B cell (primary cell): ENCODE measurements around the gene SAFB. TPM values are rescaled to one million over a fixed set of nuclear protein-coding genes. Genes with fewer than 3 reads are reported as not detected.

ENCODE experiments used
- ATAC-seq: fragments of 200-7000 bp; cut with Tn5 transposase; one replicate; pipeline ENCODE4 v1.10.0; 2021; ENCODE audit warnings: low read depth, mild to moderate bottlenecking, moderate number of reproducible peaks, moderate library complexity
- CTCF ChIA-PET: fragments of 350-600 bp; sonication (Branson Sonifier 250); formaldehyde crosslinking; loops from one replicate; lab custom pipeline; 2021; ENCODE audit warnings: antibody characterized with exemption, inconsistent platforms; lab: Charles Lee
- POLR2A ChIA-PET: fragments of 350-600 bp; sonication (Branson Sonifier 250); formaldehyde crosslinking; loops from one replicate; lab custom pipeline; 2021; ENCODE audit warnings: antibody characterized with exemption; lab: Charles Lee
- DNase-seq: peaks from one replicate; pipeline ENCODE4 v3.0.0; 2013
- H2AFZ ChIP-seq: 2 replicates; pipeline ENCODE4 v1.6.1; 2012; ENCODE audit warnings: mild to moderate bottlenecking, low read depth, low read length; ENCODE audit not compliant: insufficient read depth, poor library complexity, severe bottlenecking
- H3K27ac ChIP-seq, 2 donors: 1 replicate in 1 of 2; 2 replicates in 1 of 2; pipeline ENCODE4 v1.5.1; 2012 to 2013; ENCODE audit warnings: low read length in 2 of 2, mild to moderate bottlenecking in 2 of 2, moderate library complexity in 1 of 2
- H3K27me3 ChIP-seq, 4 experiments: fragments of 200-600 bp in 1 of 4; sonication (generic) in 1 of 4; replicated peaks in 1 of 4; 1 replicate in 2 of 4; 2 replicates in 2 of 4; pipeline versions ENCODE4 v1.6.1 to v1.7.0; 2013 to 2016; ENCODE audit warnings: low read length in 3 of 4, mild to moderate bottlenecking in 2 of 4, mixed read lengths in 1 of 4, moderate library complexity in 1 of 4; ENCODE audit not compliant: insufficient read depth in 4 of 4, control insufficient read depth in 3 of 4; ENCODE audit errors: control extremely low read depth in 1 of 4
- H3K36me3 ChIP-seq, 2 experiments: replicated peaks in 1 of 2; 1 replicate in 1 of 2; 2 replicates in 1 of 2; pipeline versions ENCODE4 v1.6.1 to v1.7.1; 2013; ENCODE audit warnings: low read length in 1 of 2; ENCODE audit not compliant: insufficient read depth in 2 of 2, control insufficient read depth in 1 of 2; ENCODE audit errors: control extremely low read depth in 1 of 2, extremely low read depth in 1 of 2
- H3K4me1 ChIP-seq, 2 donors: fragments of 200-600 bp in 1 of 2; sonication (generic) in 1 of 2; 1 replicate in 1 of 2; 2 replicates in 1 of 2; pipeline versions ENCODE4 v1.5.1 to v1.6.1; 2013 to 2017; ENCODE audit warnings: low read length in 2 of 2; ENCODE audit not compliant: control insufficient read depth in 2 of 2, insufficient read depth in 2 of 2
- H3K4me2 ChIP-seq: replicated peaks from 2 replicates; pipeline ENCODE3; 2012; ENCODE audit warnings: mild to moderate bottlenecking, low read depth, low read length; ENCODE audit not compliant: poor library complexity, severe bottlenecking
- H3K4me3 ChIP-seq, 5 experiments: fragments of 200-600 bp in 1 of 5; sonication (generic) in 1 of 5; 1 replicate in 3 of 5; 2 replicates in 2 of 5; pipeline versions ENCODE4 v1.5.1 to v1.7.0; 2011 to 2016; ENCODE audit warnings: low read length in 4 of 5, mild to moderate bottlenecking in 4 of 5, low read depth in 2 of 5, control low read depth in 1 of 5, moderate library complexity in 1 of 5; ENCODE audit not compliant: insufficient read depth in 1 of 5; ENCODE audit errors: control extremely low read depth in 1 of 5, extremely low read depth in 1 of 5
- H3K79me2 ChIP-seq: fragments of 200-600 bp; sonication (generic); one replicate; pipeline ENCODE4 v1.6.0; 2016; ENCODE audit warnings: low read length; ENCODE audit not compliant: control insufficient read depth, insufficient read depth
- H3K9ac ChIP-seq: fragments of 200-600 bp; sonication (generic); 2 replicates; pipeline ENCODE4 v1.6.1; 2017; ENCODE audit warnings: mild to moderate bottlenecking, low read length, moderate library complexity
- H3K9me3 ChIP-seq, 3 donors: one replicate each; pipeline versions ENCODE4 v1.6.1 to v1.7.1; 2013; ENCODE audit warnings: low read length in 2 of 3; ENCODE audit not compliant: control insufficient read depth in 2 of 3, insufficient read depth in 1 of 3; ENCODE audit errors: control extremely low read depth in 1 of 3
- H4K20me1 ChIP-seq: 2 replicates; pipeline ENCODE4 v1.6.0; 2012; ENCODE audit warnings: mild to moderate bottlenecking, low read length; ENCODE audit not compliant: insufficient read depth, control insufficient read depth, poor library complexity, severe bottlenecking
- H3K27ac Mint-ChIP-seq: one replicate; pipeline ENCODE4 v1.8.0; 2021; ENCODE audit warnings: mixed read lengths
- H3K27me3 Mint-ChIP-seq: one replicate; pipeline ENCODE4 v1.8.0; 2021; ENCODE audit warnings: mixed read lengths
- H3K4me1 Mint-ChIP-seq: one replicate; pipeline ENCODE4 v1.8.0; 2021; ENCODE audit warnings: mixed read lengths
- H3K4me3 Mint-ChIP-seq: one replicate; pipeline ENCODE4 v1.8.0; 2021; ENCODE audit warnings: mixed read lengths
- H3K9me3 Mint-ChIP-seq: one replicate; pipeline ENCODE4 v1.8.0; 2022; ENCODE audit warnings: mixed read lengths; ENCODE audit not compliant: insufficient read depth
- CTCF ChIP-seq: fragments of 200-600 bp; IDR thresholded peaks from one replicate; pipeline ENCODE4 v1.8.0; 2022; ENCODE audit warnings: antibody characterized with exemption, mild to moderate bottlenecking
- EZH2 ChIP-seq: IDR thresholded peaks from 2 replicates; pipeline ENCODE4 v1.6.1; 2012; ENCODE audit warnings: borderline replicate concordance, low read depth, mild to moderate bottlenecking, moderate library complexity, low read length; ENCODE audit not compliant: insufficient read depth, poor library complexity, severe bottlenecking
- WGBS: methylation state at CpG from one replicate; pipeline ENCODE4 v1.1.5; 2013; ENCODE audit warnings: missing lambda C conversion rate; ENCODE audit not compliant: insufficient coverage; 5-methylcytosine and 5-hydroxymethylcytosine counted together
- intact Hi-C: fragments of 100-400 bp; cut with micrococcal nuclease; formaldehyde crosslinking; loops from one replicate; pipeline ENCODE4 v1.10.0; 2022
- polyA plus RNA-seq: library from polyadenylated mRNA; depleted of rRNA; stranded (reverse); fragments of >200 nt; gene quantifications from 2 replicates; pipeline ENCODE4 v1.2.3, GENCODE V29; 2012
- total RNA-seq, 2 donors: library from RNA; stranded (reverse); fragments of 120-200 nt in 1 of 2; gene quantifications; 1 replicate in 1 of 2; 2 replicates in 1 of 2; pipeline versions ENCODE4 v1.2.3 to v1.2.4, GENCODE V29; 2013 to 2022

Gene SAFB
- total and polyA plus RNA-seq, 2 donors (not counting 1 experiment from before 2014, with no cell fraction given): 91.0 to 221 TPM

GRCh38 chr19:5705552-5705951 is 82.7 kb downstream of the SAFB start:
- no peaks in the 10 kb centered on the region for H3K4me1 ChIP-seq
- no peaks in the 10 kb centered on the region for H3K27me3 ChIP-seq
- no peak overlapping the region for H3K27ac Mint-ChIP-seq
- H3K4me1 Mint-ChIP-seq: no peaks in the 10 kb centered on the region
- 92% methylated on average over 16 of the region's 16 CpGs for WGBS
- CTCF ChIA-PET: no interaction called here
- H3K27me3 Mint-ChIP-seq: no peaks in the 10 kb centered on the region
- DNase-seq (no peak), ATAC-seq (no peak)
- H3K79me2 ChIP-seq: peaks cover 11% of the 10 kb centered on the region
- peaks cover 0 to 52% of the 10 kb centered on the region in 2 experiments for H3K36me3 ChIP-seq
- no peak overlapping the region for H3K9ac ChIP-seq
- H3K9me3 Mint-ChIP-seq: no peaks in the 10 kb centered on the region
- H4K20me1 ChIP-seq: peaks cover 8% of the 10 kb centered on the region
- H2AFZ ChIP-seq: no peak overlapping the region
- H3K9me3 ChIP-seq: peaks cover 0 to 2% (median 0%) of the 10 kb centered on the region in 3 donors
- H3K4me3 ChIP-seq: no peak overlapping the region
- POLR2A ChIA-PET: no interaction called here
- H3K4me2 ChIP-seq: no peak overlapping the region
- H3K4me3 Mint-ChIP-seq: no peak overlapping the region
- no peak overlapping the region for H3K27ac ChIP-seq
- TF ChIP-seq CTCF (no peak), EZH2 (no peak)
- intact Hi-C loops: no loop called here

- WGBS: 97% methylated on average over 35 of the region's 35 CpGs
- no peaks in the 10 kb centered on the region for H3K4me1 ChIP-seq
- no peaks in the 10 kb centered on the region for H3K27me3 ChIP-seq
- no peak overlapping the region for H3K9ac ChIP-seq
- H3K4me2 ChIP-seq: no peak overlapping the region
- Mint-ChIP-seq H3K4me3 (no peak overlapping the region), H3K27me3 (no peaks in the 10 kb centered on the region), H3K27ac (no peak overlapping the region), H3K4me1 (no peaks in the 10 kb centered on the region), H3K9me3 (no peaks in the 10 kb centered on the region)
- peaks cover 0 to 59% of the 10 kb centered on the region in 2 experiments for H3K36me3 ChIP-seq
- ChIA-PET POLR2A (no interaction called here), CTCF (no interaction called here)
- peaks cover 9% of the 10 kb centered on the region for H4K20me1 ChIP-seq
- no peak for DNase-seq
- intact Hi-C loops: no loop called here
- TF ChIP-seq EZH2 (no peak), CTCF (no peak)
- no peak for ATAC-seq
- no peak overlapping the region for H3K4me3 ChIP-seq
- peaks cover 6% of the 10 kb centered on the region for H3K79me2 ChIP-seq
- H3K27ac ChIP-seq: no peak overlapping the region
- H3K9me3 ChIP-seq: no peaks in the 10 kb centered on the region
- H2AFZ ChIP-seq: no peak overlapping the region
These were observed 84.1 kb downstream of the SAFB start for GRCh38 chr19:5706876-5707573.
